Mammary epithelial cell (primary cell): ENCODE data around the gene RFTN1.

Source experiments
- CTCF ChIP-seq, 2 donors: IDR thresholded peaks in 1 of 2; conservative IDR thresholded peaks in 1 of 2; 2 replicates each; pipeline ENCODE4 v1.5.1; 2011 to 2012; ENCODE audit warnings: inconsistent platforms in 2 of 2, low read length in 2 of 2, mild to moderate bottlenecking in 2 of 2, control low read depth in 1 of 2, low read depth in 1 of 2; ENCODE audit not compliant: insufficient read depth in 1 of 2; ENCODE audit errors: extremely low read depth in 1 of 2
- EZH2 ChIP-seq: IDR thresholded peaks from 2 replicates; pipeline ENCODE4 v1.6.1; 2012; ENCODE audit warnings: low read length, inconsistent platforms, borderline replicate concordance

DNA sequence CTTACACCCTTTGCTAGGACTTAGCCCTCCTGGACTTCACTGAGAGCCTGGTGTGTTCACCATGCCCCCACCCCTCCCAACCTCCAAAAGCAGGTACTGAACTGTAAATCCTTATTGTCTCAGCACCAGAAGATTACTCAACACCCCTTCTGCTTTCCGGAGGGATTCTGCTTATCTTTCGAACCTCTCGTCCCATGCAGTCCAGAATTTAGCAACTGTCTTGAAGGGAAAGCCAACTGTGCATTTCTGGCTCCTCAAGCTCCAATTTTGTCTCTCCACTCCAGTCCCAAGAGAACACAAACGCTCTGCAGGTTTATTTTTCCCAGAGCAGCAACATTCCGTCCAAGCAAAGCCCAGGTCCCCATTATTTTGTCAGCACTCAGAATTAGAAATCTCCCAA, 49.6 kb downstream of the RFTN1 start:
- no peak for TF ChIP-seq CTCF (conservative IDR thresholded peaks at IDR 0.05 in 1 of 2, IDR thresholded peaks at IDR 0.05 in 1 of 2; ENCODE audit: extremely low read depth in 1 of 2, insufficient read depth in 1 of 2, low read depth in 1 of 2, low read length in 2 of 2)
- TF ChIP-seq EZH2: no peak
